ENCODE results near the gene SELENOK. TPM values are rescaled to one million over a fixed set of nuclear protein-coding genes. Genes with fewer than 3 reads are reported as not detected.

SELENOK gene
- total RNA-seq = 10 to 100 TPM; 46.0 to 52.9 TPM

GRCh38 chr3:53891497-53892285 is at the start of gene SELENOK:
Gene SELENOK (minus strand): TSS chr3:53891859.
- no peak for TF ChIP-seq CTCF (IDR thresholded peaks at IDR 0.05)
- Histone ChIP-seq H3K4me1 (no peaks in the 10 kb centered on the region), H3K9me3 (no peaks in the 10 kb centered on the region), H3K9ac (ENCODE audit: low read depth in 2 of 2, low read length in 2 of 2) (peak within 1 kb of the TSS; percentile 96 to 97), H3K27ac (peak within 1 kb of the TSS; percentile 96), H3K36me3 (no peaks in the 10 kb centered on the region), H3K27me3 (no peaks in the 10 kb centered on the region), H3K4me3 (peak within 1 kb of the TSS; percentile 96)
- intact Hi-C loops (cut with DNase I) = no loop called here
- DNase-seq = peak; percentile 99

DNA sequence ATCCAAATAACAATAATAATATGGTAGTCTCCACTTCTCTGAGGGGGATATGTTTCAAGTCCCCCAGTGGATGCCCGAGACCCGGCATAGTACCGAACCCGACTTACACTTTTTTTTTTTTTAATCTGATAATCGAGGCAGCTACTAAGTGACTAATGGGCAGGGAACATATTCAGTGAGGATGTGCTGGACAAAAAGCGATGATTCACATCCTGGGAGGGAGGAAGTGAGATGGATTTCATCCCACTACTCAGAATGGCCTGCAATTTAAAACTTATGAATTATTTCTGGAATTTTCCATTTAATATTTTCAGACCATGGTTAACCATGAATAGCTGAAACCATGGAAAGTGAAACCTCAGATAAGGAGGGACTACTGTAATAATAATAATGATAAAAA is 49.5 kb upstream of the SELENOK start:
- Histone ChIP-seq H3K36me3 (no peaks in the 10 kb centered on the region), H3K4me3 (no peak overlapping the region), H3K27me3 (no peaks in the 10 kb centered on the region), H3K4me1 (no peaks in the 10 kb centered on the region), H3K9me3 (no peaks in the 10 kb centered on the region), H3K9ac (ENCODE audit: low read depth in 2 of 2, low read length in 2 of 2) (no peak overlapping the region), H3K27ac (no peak overlapping the region)
- no peak for DNase-seq
- TF ChIP-seq CTCF (IDR thresholded peaks at IDR 0.05) = no peak
- intact Hi-C loops (cut with DNase I) = loop anchor here (10.0 kb wide), 1 partner anchor 444 kb away; no protein-coding TSS in a partner anchor

DNA sequence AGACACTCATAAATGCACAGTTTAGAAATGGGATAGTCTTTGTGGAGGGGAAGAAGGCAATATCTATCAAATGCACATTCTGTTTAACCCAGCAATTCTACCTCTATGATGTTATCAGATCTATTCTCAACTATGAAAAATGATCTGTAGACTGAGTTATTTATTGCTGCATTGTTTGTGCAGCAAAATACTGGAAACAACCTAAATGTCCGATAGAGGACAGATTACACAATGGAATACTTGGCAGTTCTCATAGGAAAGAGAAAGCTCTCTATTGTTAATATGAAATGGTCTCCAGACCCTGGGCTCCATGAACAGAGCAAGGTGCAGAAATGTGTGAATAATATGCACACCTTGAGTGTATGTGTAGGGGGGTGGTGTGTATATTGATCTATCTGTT is 49.0 kb upstream of the SELENOK start:
- H3K27ac ChIP-seq = no peak overlapping the region
- H3K27me3 ChIP-seq = no peaks in the 10 kb centered on the region
- no peak overlapping the region for H3K4me3 ChIP-seq
- H3K36me3 ChIP-seq = no peaks in the 10 kb centered on the region
- TF ChIP-seq CTCF (IDR thresholded peaks at IDR 0.05) = no peak
- H3K9ac ChIP-seq (ENCODE audit: low read depth in 2 of 2, low read length in 2 of 2) = no peak overlapping the region
- intact Hi-C loops (cut with DNase I) = loop anchor here (10.0 kb wide), 1 partner anchor 444 kb away; no protein-coding TSS in a partner anchor
- DNase-seq = no peak
- no peaks in the 10 kb centered on the region for H3K4me1 ChIP-seq
- no peaks in the 10 kb centered on the region for H3K9me3 ChIP-seq

GRCh38 chr3:53939813-53940212 is 48.2 kb upstream of the SELENOK start:
- DNase-seq = no peak
- no peaks in the 10 kb centered on the region for H3K4me1 ChIP-seq
- intact Hi-C loops (cut with DNase I) = loop anchor here (5.0 to 10.0 kb wide), 3 partner anchors 205 to 487 kb away; no protein-coding TSS in a partner anchor
- H3K9me3 ChIP-seq = no peaks in the 10 kb centered on the region
- H3K27ac ChIP-seq = no peak overlapping the region
- no peak overlapping the region for H3K4me3 ChIP-seq
- H3K36me3 ChIP-seq = no peaks in the 10 kb centered on the region
- TF ChIP-seq CTCF (IDR thresholded peaks at IDR 0.05) = no peak
- no peak overlapping the region for H3K9ac ChIP-seq (ENCODE audit: low read depth in 2 of 2, low read length in 2 of 2)
- H3K27me3 ChIP-seq = peaks cover 3% of the 10 kb centered on the region

DNA sequence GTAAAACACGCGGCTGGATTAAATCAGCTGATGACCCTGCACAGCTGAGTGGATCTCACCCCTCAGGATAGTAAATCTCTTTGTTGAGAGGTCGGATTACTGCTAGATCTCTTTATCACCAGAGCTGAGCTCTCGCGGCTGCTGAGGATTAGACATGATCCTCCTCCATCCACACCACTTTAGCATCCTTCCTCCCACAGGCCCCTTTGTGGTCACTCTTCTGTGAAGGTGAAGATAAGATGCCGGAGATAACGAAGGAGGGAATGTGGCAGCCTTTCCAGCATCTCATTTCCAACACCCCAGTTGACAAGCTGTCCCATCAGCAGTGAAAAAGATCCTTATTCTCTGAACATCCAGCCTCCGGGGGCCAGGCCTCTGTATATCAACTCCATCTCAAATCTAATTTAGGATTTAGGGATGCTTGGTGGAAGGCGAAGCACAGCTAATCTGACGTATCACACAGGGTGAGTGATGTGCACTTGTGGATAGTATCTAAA is 47.5 kb upstream of the SELENOK start:
- Histone ChIP-seq H3K27ac (no peak overlapping the region), H3K4me1 (no peaks in the 10 kb centered on the region), H3K36me3 (no peaks in the 10 kb centered on the region), H3K9me3 (no peaks in the 10 kb centered on the region), H3K27me3 (peaks cover 3% of the 10 kb centered on the region), H3K4me3 (no peak overlapping the region), H3K9ac (ENCODE audit: low read depth in 2 of 2, low read length in 2 of 2) (no peak overlapping the region)
- intact Hi-C loops (cut with DNase I) = loop anchor here (5.0 to 10.0 kb wide), 2 partner anchors 206 to 488 kb away; no protein-coding TSS in a partner anchor
- no peak for DNase-seq
- TF ChIP-seq CTCF (IDR thresholded peaks at IDR 0.05) = no peak

Measured in colonic mucosa (tissue), 4 donors.